NB4 (cell line): ENCODE data around the gene RGS2.

Source experiments
- DNase-seq: peaks from one replicate; pipeline ENCODE4 v3.0.0; 2010; ENCODE audit warnings: low read depth
- H3K4me3 ChIP-seq: one replicate; pipeline ENCODE4 v1.5.1; 2011; ENCODE audit warnings: mild to moderate bottlenecking, low read depth, low read length, moderate library complexity
- MYC ChIP-seq: IDR thresholded peaks from 2 replicates; pipeline ENCODE4 v1.6.1; 2011; ENCODE audit warnings: low read depth, low read length
- POLR2A ChIP-seq: IDR thresholded peaks from 2 replicates; pipeline ENCODE4 v1.6.1; 2011; ENCODE audit warnings: mild to moderate bottlenecking; ENCODE audit not compliant: insufficient read length; ENCODE audit errors: extremely low read depth
- TF ChIP-seq, protein P1 (sequence below): IDR thresholded peaks from 2 replicates; pipeline ENCODE4 v1.6.1; 2011; ENCODE audit warnings: low read depth, low read length
- TF ChIP-seq, protein P2 (sequence below): IDR thresholded peaks from one replicate; pipeline ENCODE4 v1.5.1; 2012; ENCODE audit warnings: low read depth, low read length

Gene RGS2

DNA sequence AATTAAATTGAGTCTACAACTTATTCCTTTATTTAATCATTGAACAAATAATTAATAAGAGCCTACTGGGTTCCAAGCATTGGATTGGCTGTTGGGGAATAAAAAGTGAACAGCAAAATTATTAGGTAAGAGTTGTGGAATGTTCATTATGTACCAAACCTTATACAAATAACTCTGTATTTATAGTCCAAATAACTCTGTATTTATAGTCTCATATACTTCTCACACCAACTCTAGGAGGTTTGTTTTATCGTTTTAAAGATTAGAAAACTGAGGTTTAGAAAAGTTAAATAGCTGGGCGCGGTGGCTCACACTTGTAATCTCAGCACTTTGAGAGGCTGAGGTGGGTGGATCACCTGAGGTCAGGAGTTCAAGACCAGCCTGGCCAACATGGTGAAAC lies 40.6 kb downstream of the RGS2 start:
- no peak for DNase-seq
- TF ChIP-seq, protein P1, sequence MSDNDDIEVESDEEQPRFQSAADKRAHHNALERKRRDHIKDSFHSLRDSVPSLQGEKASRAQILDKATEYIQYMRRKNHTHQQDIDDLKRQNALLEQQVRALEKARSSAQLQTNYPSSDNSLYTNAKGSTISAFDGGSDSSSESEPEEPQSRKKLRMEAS: no peak
- no peak for TF ChIP-seq POLR2A
- TF ChIP-seq MYC: no peak
- TF ChIP-seq, protein P2, sequence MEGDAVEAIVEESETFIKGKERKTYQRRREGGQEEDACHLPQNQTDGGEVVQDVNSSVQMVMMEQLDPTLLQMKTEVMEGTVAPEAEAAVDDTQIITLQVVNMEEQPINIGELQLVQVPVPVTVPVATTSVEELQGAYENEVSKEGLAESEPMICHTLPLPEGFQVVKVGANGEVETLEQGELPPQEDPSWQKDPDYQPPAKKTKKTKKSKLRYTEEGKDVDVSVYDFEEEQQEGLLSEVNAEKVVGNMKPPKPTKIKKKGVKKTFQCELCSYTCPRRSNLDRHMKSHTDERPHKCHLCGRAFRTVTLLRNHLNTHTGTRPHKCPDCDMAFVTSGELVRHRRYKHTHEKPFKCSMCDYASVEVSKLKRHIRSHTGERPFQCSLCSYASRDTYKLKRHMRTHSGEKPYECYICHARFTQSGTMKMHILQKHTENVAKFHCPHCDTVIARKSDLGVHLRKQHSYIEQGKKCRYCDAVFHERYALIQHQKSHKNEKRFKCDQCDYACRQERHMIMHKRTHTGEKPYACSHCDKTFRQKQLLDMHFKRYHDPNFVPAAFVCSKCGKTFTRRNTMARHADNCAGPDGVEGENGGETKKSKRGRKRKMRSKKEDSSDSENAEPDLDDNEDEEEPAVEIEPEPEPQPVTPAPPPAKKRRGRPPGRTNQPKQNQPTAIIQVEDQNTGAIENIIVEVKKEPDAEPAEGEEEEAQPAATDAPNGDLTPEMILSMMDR: no peak
- H3K4me3 ChIP-seq: no peak overlapping the region

DNA sequence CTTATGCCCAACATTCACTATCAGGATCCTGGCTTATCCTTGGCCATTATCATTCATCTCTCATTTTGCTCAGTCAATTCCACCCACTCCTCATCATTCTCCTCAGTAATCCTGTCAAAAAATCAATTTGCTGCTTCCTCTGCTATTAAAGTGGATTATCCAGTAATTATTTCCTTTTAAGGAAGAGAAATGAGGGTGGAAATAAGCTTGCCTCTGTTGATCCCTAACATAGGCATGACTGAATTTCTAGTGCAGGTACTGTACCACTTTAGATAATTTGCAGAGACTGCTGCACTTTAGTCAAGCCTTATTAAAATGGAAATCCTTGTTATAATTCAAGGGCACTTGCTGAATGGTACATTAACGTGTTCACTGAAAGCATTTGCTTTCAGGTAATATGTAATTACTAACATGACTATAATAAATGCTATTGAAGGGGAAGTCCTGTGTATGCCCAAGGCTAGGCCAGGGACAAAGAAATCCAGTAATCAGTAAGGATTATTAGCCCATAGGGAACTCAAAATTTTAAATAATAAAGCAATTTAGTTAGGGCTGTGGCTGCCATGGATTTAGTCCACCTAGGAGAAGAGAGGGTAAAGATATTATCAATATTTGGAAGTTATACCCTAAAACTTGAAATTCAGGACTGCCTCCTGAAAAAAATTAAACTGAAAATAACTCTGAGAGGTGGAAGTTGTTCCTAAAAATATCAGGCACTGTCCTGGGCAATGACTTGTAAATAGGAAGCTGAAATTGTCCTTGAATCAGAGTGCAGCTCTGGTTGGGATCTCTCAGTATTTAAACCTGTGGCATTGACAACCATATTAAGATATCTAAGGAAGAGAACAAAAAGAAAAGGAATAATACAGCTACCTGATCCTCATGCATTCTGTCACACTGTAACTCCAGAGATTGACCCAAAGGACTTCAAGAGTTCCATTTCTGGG lies 43.4 kb downstream of the RGS2 start:
- no peak for DNase-seq
- no peak overlapping the region for H3K4me3 ChIP-seq
- TF ChIP-seq MYC: no peak
- TF ChIP-seq, protein P1: no peak

DNA sequence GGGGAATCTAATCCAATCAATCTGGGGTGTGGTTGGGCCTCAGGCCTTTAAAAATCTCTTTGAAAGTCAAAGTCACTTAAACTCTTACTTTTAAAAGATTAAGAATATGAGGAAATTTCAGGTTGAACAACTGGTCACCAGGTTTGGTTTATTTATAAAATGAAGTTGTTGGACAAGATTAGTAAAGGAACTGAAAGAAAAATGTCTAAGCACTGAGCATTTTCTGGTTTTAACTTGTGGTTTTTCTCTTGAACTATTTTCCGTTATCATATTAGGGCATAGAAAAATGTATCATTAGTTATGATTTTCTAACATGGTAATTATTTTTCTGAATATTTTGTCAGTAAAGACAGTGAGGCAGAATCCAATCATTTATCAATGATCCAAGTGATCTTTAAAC lies 49.6 kb downstream of the RGS2 start:
- DNase-seq: no peak
- no peak overlapping the region for H3K4me3 ChIP-seq
- TF ChIP-seq, protein P1: no peak
- TF ChIP-seq POLR2A (no peak), MYC (no peak)

DNA sequence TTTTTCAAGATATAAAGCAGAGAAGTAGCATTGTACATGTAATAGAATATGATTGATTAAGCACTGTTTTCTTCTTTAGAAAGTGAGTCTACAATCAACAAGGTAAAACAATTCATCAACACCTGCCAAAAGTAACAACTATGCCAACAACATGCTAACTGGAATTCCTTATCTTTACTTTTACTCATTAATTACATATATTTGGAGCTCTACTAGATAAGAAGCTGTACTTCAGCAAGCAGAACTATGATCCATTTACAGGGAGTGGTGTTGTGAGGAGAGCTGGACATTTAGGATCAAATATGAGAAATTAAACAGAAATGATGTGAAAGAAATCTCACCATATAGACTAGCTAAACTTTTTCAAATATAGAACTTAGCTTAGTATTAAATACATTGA lies 51.0 kb downstream of the RGS2 start:
- no peak for DNase-seq
- TF ChIP-seq, protein P1: no peak
- TF ChIP-seq MYC (no peak), POLR2A (no peak)
- TF ChIP-seq, protein P2: no peak
- H3K4me3 ChIP-seq: no peak overlapping the region

DNA sequence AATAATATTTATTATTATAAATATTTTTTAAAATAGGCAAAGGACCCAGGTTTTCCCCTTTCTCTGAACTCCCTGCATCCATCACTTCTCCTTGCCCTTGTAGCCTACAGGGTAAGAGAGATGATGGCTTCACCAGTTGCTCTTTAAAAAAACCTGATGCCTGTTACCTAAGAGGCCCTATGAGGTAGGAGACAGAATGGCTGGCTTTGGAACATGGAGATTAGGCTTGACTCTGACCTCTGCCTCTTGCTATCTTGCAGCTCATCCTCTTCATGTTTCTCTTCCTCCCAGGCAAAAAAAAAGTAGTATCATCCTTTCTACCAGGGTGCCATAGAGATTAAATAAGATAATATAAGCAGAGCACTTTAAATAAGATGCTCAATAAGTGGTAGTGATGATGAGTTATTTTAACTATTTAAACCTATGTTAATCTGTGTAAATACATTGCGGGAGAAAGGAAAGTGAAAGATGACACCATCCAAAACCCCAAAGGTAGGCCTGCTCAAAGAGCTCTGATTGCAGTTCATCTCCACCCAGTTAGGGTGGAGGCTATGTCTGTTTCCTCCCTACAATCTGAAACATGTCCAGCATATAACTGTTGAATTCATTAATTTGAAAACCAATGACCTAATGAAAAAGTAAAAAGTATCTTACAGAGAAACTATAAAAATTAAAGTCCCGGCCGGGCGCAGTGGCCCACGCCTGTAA lies 51.8 kb downstream of the RGS2 start:
- no peak for DNase-seq
- H3K4me3 ChIP-seq: no peak overlapping the region
- TF ChIP-seq, protein P1: no peak
- TF ChIP-seq MYC (no peak), POLR2A (no peak)
- TF ChIP-seq, protein P2: no peak

DNA sequence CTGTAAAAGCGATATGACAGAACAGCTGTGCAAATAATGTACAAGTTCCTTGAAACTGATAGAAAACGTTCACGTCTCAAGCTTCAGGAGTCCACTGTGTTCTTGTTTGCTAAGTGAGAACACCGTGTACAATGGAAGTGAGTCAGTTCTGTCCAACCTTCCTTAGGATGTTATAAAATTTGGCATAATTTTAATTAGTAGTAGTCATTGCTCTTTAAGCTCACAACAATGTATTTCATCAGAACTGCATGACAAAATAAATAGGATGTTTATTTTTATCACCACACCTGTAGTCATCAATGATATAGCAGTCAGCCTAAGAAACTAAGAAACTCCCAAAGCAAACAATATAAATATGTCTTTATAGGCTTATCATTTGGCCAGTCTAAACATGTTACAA lies 53.0 kb downstream of the RGS2 start:
- H3K4me3 ChIP-seq: no peak overlapping the region
- TF ChIP-seq, protein P1: no peak
- TF ChIP-seq POLR2A: no peak
- TF ChIP-seq MYC: no peak
- TF ChIP-seq, protein P2: no peak
- DNase-seq: no peak
